IMR-90 (cell line): ENCODE data around the gene PTK6. TPM values are rescaled to one million over a fixed set of nuclear protein-coding genes. Genes with fewer than 3 reads are reported as not detected.

ENCODE experiments used
- ATAC-seq: fragments of 200-7000 bp; cut with Tn5 transposase; 2 replicates; pipeline ENCODE4 v1.9.1; 2020; ENCODE audit warnings: low read depth, mild to moderate bottlenecking, moderate library complexity
- BruUV-seq: library from RNA; stranded (reverse); fragments of 400-500 nt; replicated peaks from 2 replicates; lab custom pipeline; 2021; lab: Mats Ljungman, UMichigan
- CTCF ChIA-PET: fragments of 300-600 bp; formaldehyde crosslinking; extraction: SDS; loops from one replicate; lab custom pipeline; 2021; ENCODE audit warnings: antibody characterized with exemption; lab: Yijun Ruan, JAX
- POLR2A ChIA-PET: fragments of 300-600 bp; sonication (Branson Sonifier 250); formaldehyde crosslinking; loops from one replicate; lab custom pipeline; 2022; ENCODE audit warnings: antibody characterized with exemption; ENCODE audit not compliant: unreplicated experiment; lab: Charles Lee
- DNase-seq: peaks from one replicate; pipeline ENCODE4 v3.0.0; 2013
- H2AFZ ChIP-seq: replicated peaks from 2 replicates; pipeline ENCODE3; 2013; ENCODE audit warnings: low read length, mild to moderate bottlenecking; ENCODE audit not compliant: poor library complexity
- H2AK5ac ChIP-seq: 2 replicates; pipeline ENCODE4 v1.6.1; 2013; ENCODE audit warnings: low read depth, low read length, inconsistent platforms
- H2AK9ac ChIP-seq: replicated peaks from 2 replicates; pipeline ENCODE3; 2013; ENCODE audit warnings: mild to moderate bottlenecking, low read depth, low read length, moderate library complexity; ENCODE audit not compliant: poor library complexity
- H2BK120ac ChIP-seq: 2 replicates; pipeline ENCODE4 v1.6.1; 2013; ENCODE audit warnings: low read depth, low read length, inconsistent platforms
- H2BK15ac ChIP-seq: 3 replicates; pipeline ENCODE4 v1.6.1; 2013; ENCODE audit warnings: low read depth, low read length, inconsistent platforms
- H2BK20ac ChIP-seq: 2 replicates; pipeline ENCODE4 v1.6.1; 2013; ENCODE audit warnings: low read depth, mild to moderate bottlenecking, inconsistent platforms, low read length, moderate library complexity
- H2BK5ac ChIP-seq: 2 replicates; pipeline ENCODE4 v1.6.1; 2013; ENCODE audit warnings: mild to moderate bottlenecking, low read depth, low read length, inconsistent platforms; ENCODE audit not compliant: poor library complexity, severe bottlenecking
- H3K14ac ChIP-seq: replicated peaks from 2 replicates; pipeline ENCODE4 v1.6.1; 2013; ENCODE audit warnings: low read depth, low read length, inconsistent platforms
- H3K18ac ChIP-seq: 2 replicates; pipeline ENCODE4 v1.6.1; 2013; ENCODE audit warnings: low read depth, low read length, control low read depth
- H3K23ac ChIP-seq: 2 replicates; pipeline ENCODE4 v1.6.1; 2013; ENCODE audit warnings: low read depth, low read length, inconsistent platforms
- H3K27ac ChIP-seq: 2 replicates; pipeline ENCODE4 v1.5.1; 2013; ENCODE audit warnings: mild to moderate bottlenecking, control low read depth, low read length; ENCODE audit not compliant: insufficient read depth
- H3K27me3 ChIP-seq: 2 replicates; pipeline ENCODE4 v1.6.1; 2013; ENCODE audit warnings: low read length; ENCODE audit not compliant: control insufficient read depth, insufficient read depth
- H3K36me3 ChIP-seq: 2 replicates; pipeline ENCODE4 v1.6.1; 2013; ENCODE audit warnings: low read length, mixed read lengths; ENCODE audit not compliant: control insufficient read depth, insufficient read depth
- H3K4ac ChIP-seq: 2 replicates; pipeline ENCODE4 v1.6.1; 2013; ENCODE audit warnings: low read depth, low read length, inconsistent platforms
- H3K4me1 ChIP-seq: 2 replicates; pipeline ENCODE4 v1.6.1; 2013; ENCODE audit warnings: low read length, mixed read lengths; ENCODE audit not compliant: control insufficient read depth, insufficient read depth
- H3K4me2 ChIP-seq: 2 replicates; pipeline ENCODE4 v1.6.1; 2013; ENCODE audit warnings: low read depth, mild to moderate bottlenecking, control low read depth, low read length, moderate library complexity
- H3K4me3 ChIP-seq: 2 replicates; pipeline ENCODE4 v1.5.1; 2013; ENCODE audit warnings: low read depth, mild to moderate bottlenecking, control low read depth, low read length, moderate library complexity; ENCODE audit not compliant: insufficient read depth
- H3K56ac ChIP-seq: 2 replicates; pipeline ENCODE4 v1.6.1; 2013; ENCODE audit warnings: low read length, inconsistent platforms; ENCODE audit not compliant: insufficient read depth; ENCODE audit errors: extremely low read depth
- H3K79me1 ChIP-seq, 2 experiments: 2 replicates each; pipeline ENCODE4 v1.6.1; 2013; ENCODE audit warnings: low read length in 2 of 2, inconsistent platforms in 1 of 2, low read depth in 1 of 2
- H3K9ac ChIP-seq: 2 replicates; pipeline ENCODE4 v1.6.1; 2013; ENCODE audit warnings: low read depth, low read length, control low read depth
- H3K9me1 ChIP-seq: 2 replicates; pipeline ENCODE4 v1.6.1; 2013; ENCODE audit warnings: low read length, inconsistent platforms; ENCODE audit not compliant: insufficient read depth
- H3K9me3 ChIP-seq: 2 replicates; pipeline ENCODE4 v1.6.1; 2013; ENCODE audit warnings: low read length; ENCODE audit not compliant: control insufficient read depth, insufficient read depth
- H4K20me1 ChIP-seq: 2 replicates; pipeline ENCODE4 v1.6.1; 2013; ENCODE audit warnings: low read length, inconsistent platforms; ENCODE audit not compliant: insufficient read depth
- H4K5ac ChIP-seq: 2 replicates; pipeline ENCODE4 v1.6.1; 2013; ENCODE audit warnings: mild to moderate bottlenecking, low read depth, low read length, control low read depth
- H4K8ac ChIP-seq, 2 experiments: 2 replicates each; pipeline ENCODE4 v1.6.1; 2013; ENCODE audit warnings: low read depth in 2 of 2, low read length in 2 of 2, control low read depth in 1 of 2, inconsistent platforms in 1 of 2
- H4K91ac ChIP-seq: 2 replicates; pipeline ENCODE4 v1.6.1; 2013; ENCODE audit warnings: low read depth, low read length, inconsistent platforms; ENCODE audit not compliant: insufficient read depth
- CEBPB ChIP-seq: IDR thresholded peaks from 2 replicates; pipeline ENCODE4 v1.6.1; 2012; ENCODE audit warnings: low read depth, low read length, improper control_type of control experiment
- CHD1 ChIP-seq: IDR thresholded peaks from 2 replicates; pipeline ENCODE4 v1.6.1; 2012; ENCODE audit warnings: low read depth, low read length, improper control_type of control experiment
- ELK1 ChIP-seq: fragments of 150-350 bp; IDR thresholded peaks from 2 replicates; pipeline ENCODE4 v1.6.1; 2016; ENCODE audit warnings: low read depth, mild to moderate bottlenecking, low read length, moderate library complexity, borderline replicate concordance
- FOS ChIP-seq: fragments of 150-350 bp; IDR thresholded peaks from 2 replicates; pipeline ENCODE4 v1.6.1; 2016; ENCODE audit warnings: low read depth, low read length
- MAFK ChIP-seq: IDR thresholded peaks from 2 replicates; pipeline ENCODE4 v1.6.1; 2012; ENCODE audit warnings: low read depth, low read length, improper control_type of control experiment
- MAZ ChIP-seq: IDR thresholded peaks from 2 replicates; pipeline ENCODE4 v1.6.1; 2012; ENCODE audit warnings: low read depth, mild to moderate bottlenecking, low read length, improper control_type of control experiment, moderate library complexity, borderline replicate concordance
- MXI1 ChIP-seq: IDR thresholded peaks from 2 replicates; pipeline ENCODE4 v1.6.1; 2012; ENCODE audit warnings: low read depth, mild to moderate bottlenecking, low read length, moderate library complexity, borderline replicate concordance
- NFE2L2 ChIP-seq: fragments of 150-350 bp; IDR thresholded peaks from 2 replicates; pipeline ENCODE4 v1.6.1; 2016; ENCODE audit warnings: low read depth, mild to moderate bottlenecking, low read length
- RAD21 ChIP-seq: IDR thresholded peaks from 2 replicates; pipeline ENCODE4 v1.6.1; 2012; ENCODE audit warnings: low read length, improper control_type of control experiment
- RCOR1 ChIP-seq: IDR thresholded peaks from 2 replicates; pipeline ENCODE4 v1.6.1; 2012; ENCODE audit warnings: mild to moderate bottlenecking, low read length, improper control_type of control experiment; ENCODE audit not compliant: insufficient replicate concordance
- RFX5 ChIP-seq: IDR thresholded peaks from 2 replicates; pipeline ENCODE4 v1.8.0; 2012; ENCODE audit warnings: low read depth, mild to moderate bottlenecking, low read length, moderate library complexity
- SMC3 ChIP-seq: fragments of 150-350 bp; IDR thresholded peaks from 2 replicates; pipeline ENCODE4 v1.6.1; 2016; ENCODE audit warnings: low read depth, mild to moderate bottlenecking, antibody characterized with exemption, low read length, moderate library complexity
- WGBS, 2 experiments: methylation state at CpG; one replicate each; pipeline versions ENCODE4 v1.1.5 to v1.1.7; 2013; ENCODE audit warnings: missing lambda C conversion rate in 2 of 2; ENCODE audit not compliant: insufficient read length in 1 of 2; ENCODE audit errors: extremely low coverage in 2 of 2; 5-methylcytosine and 5-hydroxymethylcytosine counted together
- dilution Hi-C: fragments of 300-500 bp; cut with HindIII; formaldehyde crosslinking; loops from one replicate; pipeline ENCODE4 v1.14.3; 2018; ENCODE audit warnings: low sequenced_read_pairs; ENCODE audit not compliant: unreplicated experiment
- in situ Hi-C: fragments of 300-500 bp; cut with MboI; formaldehyde crosslinking; loops from 3 replicates; pipeline ENCODE4 v1.14.3; 2019; ENCODE audit warnings: low sequenced_read_pairs, inconsistent platforms, mixed read lengths
- intact Hi-C: fragments of 100-400 bp; cut with micrococcal nuclease; formaldehyde crosslinking; loops from 2 replicates; pipeline ENCODE4 v1.10.0; 2022
- polyA plus RNA-seq, 3 experiments: library from polyadenylated mRNA; depleted of rRNA; stranded (reverse); fragments of >200 nt; gene quantifications; 2 replicates each; pipeline ENCODE4 v1.2.3, GENCODE V29; 2012; ENCODE audit warnings: low replicate concordance in 1 of 3
- total RNA-seq: library from RNA; depleted of rRNA; stranded (reverse); fragments of >200 nt; gene quantifications from 2 replicates; pipeline ENCODE4 v1.2.3, GENCODE V29; 2012
- TF ChIP-seq, protein P1 (sequence below): fragments of 150-350 bp; IDR thresholded peaks from 2 replicates; pipeline ENCODE4 v1.6.1; 2017; ENCODE audit warnings: mild to moderate bottlenecking, antibody characterized with exemption, low read length, low read depth
- TF ChIP-seq, protein P2 (sequence below): conservative IDR thresholded peaks from 2 replicates; pipeline ENCODE4 v1.5.1; 2012; ENCODE audit warnings: mild to moderate bottlenecking, low read depth, low read length, improper control_type of control experiment

The PTK6 gene
- total and polyA plus RNA-seq, 2 of the 4 experiments (the other 2 are of a cell fraction), result not detected

DNA sequence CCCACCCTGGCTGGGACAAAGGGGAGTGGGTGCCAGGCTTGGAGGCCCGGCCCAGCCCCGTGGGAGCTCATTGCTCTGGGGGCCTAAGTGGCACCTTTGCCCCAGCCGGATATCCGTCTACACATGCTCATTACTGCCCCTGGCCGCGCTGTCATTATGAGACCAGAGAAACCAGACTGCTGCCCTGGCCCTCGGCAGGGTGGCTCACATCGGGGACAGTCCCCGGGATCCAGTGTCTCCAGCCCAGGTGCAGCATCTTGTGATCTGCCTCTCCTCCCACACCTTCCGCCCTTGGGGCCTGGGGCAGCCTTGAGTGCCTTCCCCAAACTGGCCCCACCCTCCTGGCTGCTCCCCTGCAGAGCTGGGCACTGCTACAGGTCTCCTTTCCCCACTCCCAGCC lies 5.5 kb upstream of the PTK6 start:
- no peaks in the 10 kb centered on the region for H4K20me1 ChIP-seq
- no peak for TF ChIP-seq SMC3
- TF ChIP-seq CEBPB, result no peak
- TF ChIP-seq CHD1, result no peak
- no peak for TF ChIP-seq RFX5
- TF ChIP-seq RCOR1, result no peak
- TF ChIP-seq NFE2L2, result no peak
- TF ChIP-seq, protein P1, sequence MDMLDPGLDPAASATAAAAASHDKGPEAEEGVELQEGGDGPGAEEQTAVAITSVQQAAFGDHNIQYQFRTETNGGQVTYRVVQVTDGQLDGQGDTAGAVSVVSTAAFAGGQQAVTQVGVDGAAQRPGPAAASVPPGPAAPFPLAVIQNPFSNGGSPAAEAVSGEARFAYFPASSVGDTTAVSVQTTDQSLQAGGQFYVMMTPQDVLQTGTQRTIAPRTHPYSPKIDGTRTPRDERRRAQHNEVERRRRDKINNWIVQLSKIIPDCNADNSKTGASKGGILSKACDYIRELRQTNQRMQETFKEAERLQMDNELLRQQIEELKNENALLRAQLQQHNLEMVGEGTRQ, result no peak
- no peak for TF ChIP-seq MAFK
- TF ChIP-seq FOS, result no peak
- no peak for TF ChIP-seq MXI1
- TF ChIP-seq, protein P2, sequence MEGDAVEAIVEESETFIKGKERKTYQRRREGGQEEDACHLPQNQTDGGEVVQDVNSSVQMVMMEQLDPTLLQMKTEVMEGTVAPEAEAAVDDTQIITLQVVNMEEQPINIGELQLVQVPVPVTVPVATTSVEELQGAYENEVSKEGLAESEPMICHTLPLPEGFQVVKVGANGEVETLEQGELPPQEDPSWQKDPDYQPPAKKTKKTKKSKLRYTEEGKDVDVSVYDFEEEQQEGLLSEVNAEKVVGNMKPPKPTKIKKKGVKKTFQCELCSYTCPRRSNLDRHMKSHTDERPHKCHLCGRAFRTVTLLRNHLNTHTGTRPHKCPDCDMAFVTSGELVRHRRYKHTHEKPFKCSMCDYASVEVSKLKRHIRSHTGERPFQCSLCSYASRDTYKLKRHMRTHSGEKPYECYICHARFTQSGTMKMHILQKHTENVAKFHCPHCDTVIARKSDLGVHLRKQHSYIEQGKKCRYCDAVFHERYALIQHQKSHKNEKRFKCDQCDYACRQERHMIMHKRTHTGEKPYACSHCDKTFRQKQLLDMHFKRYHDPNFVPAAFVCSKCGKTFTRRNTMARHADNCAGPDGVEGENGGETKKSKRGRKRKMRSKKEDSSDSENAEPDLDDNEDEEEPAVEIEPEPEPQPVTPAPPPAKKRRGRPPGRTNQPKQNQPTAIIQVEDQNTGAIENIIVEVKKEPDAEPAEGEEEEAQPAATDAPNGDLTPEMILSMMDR, result no peak
- TF ChIP-seq ELK1, result no peak
- no peak for TF ChIP-seq RAD21
- TF ChIP-seq MAZ, result no peak
- H3K18ac ChIP-seq, result no peak overlapping the region
- 71% methylated on average over 9 of the region's 10 CpGs; no CpG with 5 or more reads in 1 of the 2 experiments for WGBS, 2 experiments
- H3K4ac ChIP-seq, result no peak overlapping the region
- no peak overlapping the region for H3K9ac ChIP-seq
- H3K4me2 ChIP-seq, result no peak overlapping the region
- no peaks in the 10 kb centered on the region for H3K36me3 ChIP-seq
- BruUV-seq, result no TSS peak
- no peak overlapping the region for H2AFZ ChIP-seq
- no peak overlapping the region for H3K23ac ChIP-seq
- H4K91ac ChIP-seq, result no peak overlapping the region
- intact Hi-C loops (no loop called here), in situ Hi-C loops (no loop called here), dilution Hi-C loops (no loop called here)
- peaks cover 24% of the 10 kb centered on the region; the same call in 1 of the 2 replicates for H3K27me3 ChIP-seq
- H3K79me1 ChIP-seq, result no peaks in the 10 kb centered on the region
- H3K9me3 ChIP-seq, result no peaks in the 10 kb centered on the region
- no peak overlapping the region for H4K8ac ChIP-seq
- H2BK20ac ChIP-seq, result no peak overlapping the region
- no peak overlapping the region for H4K5ac ChIP-seq
- CTCF ChIA-PET, result no interaction called here
- H3K4me1 ChIP-seq, result peaks cover 3% of the 10 kb centered on the region; the same call in 1 of the 2 replicates
- H3K56ac ChIP-seq, result no peak overlapping the region
- no peak overlapping the region for H2AK9ac ChIP-seq
- POLR2A ChIA-PET, result no interaction called here
- DNase-seq (no peak), ATAC-seq (no peak)
- no peak overlapping the region for H2BK5ac ChIP-seq
- no peak overlapping the region for H3K14ac ChIP-seq
- H2BK120ac ChIP-seq, result no peak overlapping the region
- H2AK5ac ChIP-seq, result no peak overlapping the region
- no peak overlapping the region for H2BK15ac ChIP-seq
- no peak overlapping the region for H3K27ac ChIP-seq
- H3K4me3 ChIP-seq, result no peak overlapping the region
- no peaks in the 10 kb centered on the region for H3K9me1 ChIP-seq
